ACHN (cell line): ENCODE measurements around the gene CFAP299.

Experiments used
- DNase-seq: peaks from one replicate; pipeline ENCODE4 v3.0.0-alpha.2; 2015
- in situ Hi-C: cut with HindIII; loops from 2 replicates; pipeline ENCODE4 v1.10.0; 2017; ENCODE audit warnings: low sequenced_read_pairs, low pct_ligation_motif_present, low pct_unique_long_range_greater_than_20kb

The CFAP299 gene

DNA sequence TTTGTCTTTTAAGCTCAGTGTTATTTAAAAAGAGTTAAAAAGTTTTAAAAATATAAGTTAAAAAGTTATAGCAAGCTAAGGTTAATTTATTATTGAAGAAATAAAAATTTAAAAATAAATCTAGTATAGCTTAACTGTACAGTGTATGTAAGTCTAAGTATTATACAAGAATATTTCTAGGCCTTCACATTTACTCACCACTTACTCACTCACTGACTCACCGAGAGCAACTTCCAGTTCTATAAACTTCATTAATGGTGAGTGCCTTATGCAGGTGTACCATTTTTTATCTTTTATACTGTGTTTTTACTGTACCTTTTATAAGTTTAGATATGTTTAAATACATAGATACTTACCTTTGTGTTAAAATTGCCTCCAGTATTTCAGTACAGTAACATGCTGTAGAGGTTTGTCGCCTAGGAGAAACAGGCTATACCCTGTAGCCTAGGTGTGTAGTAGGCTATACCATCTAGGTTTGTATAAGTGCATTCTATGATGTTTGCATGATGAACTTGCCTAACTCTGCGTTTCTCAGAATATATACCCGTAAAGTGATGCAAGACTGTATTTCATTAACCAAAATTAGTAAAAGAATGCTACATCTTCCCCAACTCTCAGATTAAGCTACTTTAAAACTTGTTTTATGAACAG is 202.9 kb downstream of the CFAP299 start:
- in situ Hi-C loops = no loop called here
- peak; percentile 19 for DNase-seq

DNA sequence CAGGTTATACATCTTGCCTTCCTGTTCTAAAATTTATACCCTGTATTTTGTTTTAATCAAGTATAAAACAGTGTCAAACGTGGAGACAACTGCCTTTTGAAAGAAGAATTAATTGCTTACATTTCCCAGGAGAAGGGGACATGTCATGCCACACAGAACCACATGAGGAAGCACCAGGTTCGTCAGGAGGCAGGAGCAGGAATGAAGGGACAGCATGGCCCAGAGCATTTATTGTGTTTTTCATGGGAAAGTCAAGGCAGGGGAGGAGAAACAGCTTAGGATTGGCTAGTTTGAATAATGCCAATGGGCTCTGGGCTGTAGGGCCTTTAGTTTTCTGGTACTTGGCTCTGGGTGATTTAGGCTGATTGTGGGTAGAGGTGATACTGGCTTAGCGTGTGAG is 203.7 kb downstream of the CFAP299 start:
- no peak for DNase-seq
- in situ Hi-C loops = no loop called here

DNA sequence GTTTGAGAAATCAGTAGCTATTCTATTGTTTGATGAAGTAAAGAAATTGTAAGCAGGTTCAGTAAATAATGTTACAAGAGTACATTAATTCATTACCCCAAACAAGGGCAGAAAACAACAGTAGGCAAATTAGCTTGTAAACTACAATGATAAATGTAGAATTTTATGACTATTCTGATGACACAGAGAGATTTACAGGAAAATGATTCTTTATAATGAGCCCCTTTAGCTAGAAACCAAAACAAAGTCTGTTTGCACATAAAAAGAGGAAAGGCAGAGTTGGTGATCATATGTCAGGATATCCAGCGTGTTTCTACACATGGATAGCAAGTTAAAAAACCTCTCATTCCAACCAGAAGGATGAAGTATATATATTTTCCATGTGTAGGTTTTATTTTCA is 204.8 kb downstream of the CFAP299 start:
- in situ Hi-C loops = no loop called here
- no peak for DNase-seq

DNA sequence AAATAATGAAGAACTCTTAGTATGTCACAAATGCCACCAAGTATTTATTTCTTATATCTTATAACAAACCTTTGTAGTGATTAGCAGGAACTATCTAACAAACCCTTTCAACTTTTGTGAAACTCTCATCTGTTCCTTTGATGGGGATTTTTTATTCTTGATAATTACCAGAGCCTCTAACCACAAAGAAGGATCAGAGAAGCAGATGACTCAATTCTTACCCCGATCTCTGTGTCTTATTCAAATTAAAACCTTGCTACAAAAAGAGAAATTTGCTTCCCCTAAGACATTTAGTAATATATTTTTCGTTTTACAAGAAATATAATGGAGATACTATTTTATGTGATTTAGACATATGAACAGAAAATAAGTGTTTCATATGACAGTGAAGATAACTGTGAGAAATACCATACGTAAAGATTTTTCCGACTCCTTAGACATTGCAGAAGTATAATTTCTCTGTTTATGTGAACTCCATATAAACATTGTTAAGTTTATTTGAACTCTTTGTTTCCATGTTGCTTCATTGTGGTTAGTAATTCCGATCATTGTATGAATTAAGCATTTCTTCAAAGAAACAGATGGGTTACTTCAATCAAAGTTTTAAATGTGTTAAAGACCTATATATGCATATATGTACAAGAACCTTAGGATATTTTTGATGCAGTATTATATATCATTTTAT is 205.4 kb downstream of the CFAP299 start:
- in situ Hi-C loops = no loop called here
- DNase-seq = no peak

DNA sequence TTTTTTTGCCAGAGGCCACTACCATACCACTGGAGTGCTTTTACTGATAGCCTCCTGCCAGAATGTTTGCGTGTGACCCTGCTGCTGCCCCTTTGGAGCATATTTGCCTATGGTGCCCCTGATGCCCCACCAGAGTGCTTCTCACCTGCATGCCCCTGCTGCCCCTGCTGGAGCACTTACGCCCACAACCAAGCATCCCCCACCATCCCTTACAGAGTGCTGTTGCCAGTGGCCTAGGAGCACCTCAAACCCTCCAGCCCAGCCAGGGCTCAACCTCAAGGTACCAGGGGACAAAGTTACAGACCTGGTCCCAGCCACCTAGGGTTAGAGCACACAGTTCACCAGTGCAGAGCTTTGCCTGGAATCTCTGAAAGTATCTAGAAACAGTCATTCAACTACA is 207.2 kb downstream of the CFAP299 start:
- in situ Hi-C loops = no loop called here
- DNase-seq = no peak

DNA sequence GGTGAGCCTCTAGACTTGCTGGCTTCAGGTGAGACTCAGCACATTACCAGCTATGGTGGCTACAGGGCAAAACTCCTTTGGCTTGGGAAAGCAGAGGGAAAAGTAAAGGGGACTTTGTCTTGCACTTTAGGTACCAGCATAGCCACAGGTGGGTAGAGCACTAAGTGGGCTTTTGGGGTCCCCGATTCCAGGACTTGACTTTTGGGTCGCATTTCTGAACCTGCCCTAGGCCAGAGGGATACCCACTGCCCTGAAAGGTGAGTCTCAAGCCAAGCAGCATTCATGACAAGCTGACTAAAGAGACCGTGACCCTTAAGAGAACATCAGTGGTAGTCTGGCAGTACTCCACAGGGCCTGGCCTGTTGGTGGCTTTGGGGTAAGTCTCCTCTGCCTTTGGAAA is 224.8 kb downstream of the CFAP299 start:
- in situ Hi-C loops = no loop called here
- DNase-seq = no peak

DNA sequence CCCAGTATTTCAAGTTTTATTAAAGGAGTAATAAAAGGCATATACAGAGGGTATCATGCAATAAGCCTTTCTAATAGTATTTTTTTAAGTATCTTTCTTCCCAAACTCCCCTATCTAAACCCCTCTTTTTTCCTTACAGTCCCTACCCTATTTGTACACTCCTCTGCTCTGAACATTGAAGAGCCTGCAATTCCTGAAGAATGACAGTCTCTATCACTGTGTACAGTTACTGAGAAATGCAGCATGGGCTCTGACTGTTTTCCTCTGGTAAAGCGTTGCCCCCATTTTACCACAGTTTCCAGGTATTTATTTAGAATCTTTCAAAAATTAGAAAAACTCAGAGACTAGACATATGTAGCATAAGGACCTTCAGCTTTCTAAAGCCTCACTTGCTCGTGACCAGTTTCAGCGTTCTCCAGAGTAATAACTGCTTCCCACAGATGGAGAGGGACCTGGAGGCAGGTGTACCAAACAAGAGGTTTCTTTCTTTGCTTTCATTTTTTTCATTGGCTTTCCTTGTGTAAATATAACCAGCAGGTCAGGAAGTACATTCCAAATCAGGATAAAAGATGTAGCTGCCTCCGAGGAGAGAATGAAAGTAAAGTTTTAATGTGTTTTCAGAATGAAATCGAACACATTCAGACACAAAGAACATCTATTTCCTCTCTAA is 230.8 kb downstream of the CFAP299 start:
- in situ Hi-C loops = no loop called here
- DNase-seq = no peak

DNA sequence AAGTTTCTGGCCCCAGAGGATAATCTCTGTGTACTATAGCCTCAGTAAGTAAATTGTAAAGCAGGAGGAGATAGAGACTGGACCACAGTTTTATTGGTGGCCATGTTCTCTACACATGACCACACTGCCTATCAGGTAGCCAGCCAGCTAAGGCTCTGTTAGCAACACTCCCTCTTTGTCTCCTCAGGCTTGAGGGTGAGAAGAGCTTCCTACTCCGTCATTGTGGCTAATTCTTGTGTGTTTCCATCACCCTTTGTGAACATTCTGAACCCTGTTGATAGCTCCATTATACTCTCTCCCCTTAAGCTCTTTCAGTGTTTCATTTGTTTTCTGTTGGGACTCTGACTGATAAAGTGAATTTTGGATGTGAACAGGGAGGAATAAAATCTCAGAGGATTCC is 233.4 kb downstream of the CFAP299 start:
- DNase-seq = no peak
- in situ Hi-C loops = no loop called here

DNA sequence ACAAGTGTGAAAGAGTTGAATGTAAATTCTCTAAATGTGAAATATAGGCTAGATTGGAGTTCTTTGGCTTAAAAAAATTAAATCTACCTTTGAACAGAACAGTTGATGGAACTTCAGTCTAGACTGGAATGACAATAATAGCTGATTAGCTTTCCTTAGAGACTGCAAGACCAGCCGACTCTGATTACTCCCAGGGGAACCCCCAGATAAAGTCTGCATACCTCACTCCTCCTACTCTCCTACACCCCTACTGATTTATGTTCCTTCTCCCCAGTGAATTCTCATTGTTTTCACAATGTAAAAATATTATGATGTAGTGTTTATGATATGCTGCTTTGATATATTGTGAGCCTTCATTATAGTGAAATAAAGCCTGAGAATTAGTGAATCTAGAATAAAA is 241.3 kb downstream of the CFAP299 start:
- no peak for DNase-seq
- in situ Hi-C loops = no loop called here

DNA sequence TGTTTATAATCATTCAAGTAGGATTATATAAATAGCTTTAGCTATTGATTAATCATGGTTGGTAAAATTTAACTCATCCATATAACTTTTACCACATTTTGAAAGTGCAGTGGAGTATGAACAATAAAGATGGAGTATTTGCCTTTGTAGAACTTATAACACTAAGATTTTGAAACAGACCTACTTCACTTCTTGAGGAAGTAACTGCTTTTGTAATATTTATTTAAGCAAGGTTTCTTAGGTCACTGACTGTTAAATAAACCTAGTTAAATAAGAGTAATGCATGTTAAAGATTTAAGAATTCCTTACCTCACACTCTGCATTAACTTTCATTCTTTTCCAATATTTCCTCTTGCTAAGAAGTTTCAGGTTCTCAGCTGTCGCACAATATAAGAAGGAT is 242.5 kb downstream of the CFAP299 start:
- in situ Hi-C loops = no loop called here
- peak; percentile 5 for DNase-seq

DNA sequence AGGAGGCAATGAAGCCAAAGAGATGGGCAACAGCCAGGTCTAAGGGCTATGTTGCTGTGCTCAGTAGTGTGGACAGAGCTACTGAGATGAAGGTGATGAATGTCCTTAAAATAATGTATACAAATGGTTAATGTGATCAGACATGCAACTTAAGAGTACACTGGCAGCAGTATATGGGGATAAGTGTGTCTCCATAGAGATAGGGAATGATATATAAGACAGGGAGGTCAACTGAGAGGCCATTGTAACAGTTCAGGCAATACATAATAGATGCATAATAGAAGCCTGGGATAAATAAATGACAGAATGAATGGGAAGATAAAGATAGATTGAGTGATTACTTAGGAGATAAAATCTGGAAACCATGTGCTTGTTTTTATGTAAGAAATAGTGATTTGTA is 250.0 kb downstream of the CFAP299 start:
- in situ Hi-C loops = no loop called here
- no peak for DNase-seq

DNA sequence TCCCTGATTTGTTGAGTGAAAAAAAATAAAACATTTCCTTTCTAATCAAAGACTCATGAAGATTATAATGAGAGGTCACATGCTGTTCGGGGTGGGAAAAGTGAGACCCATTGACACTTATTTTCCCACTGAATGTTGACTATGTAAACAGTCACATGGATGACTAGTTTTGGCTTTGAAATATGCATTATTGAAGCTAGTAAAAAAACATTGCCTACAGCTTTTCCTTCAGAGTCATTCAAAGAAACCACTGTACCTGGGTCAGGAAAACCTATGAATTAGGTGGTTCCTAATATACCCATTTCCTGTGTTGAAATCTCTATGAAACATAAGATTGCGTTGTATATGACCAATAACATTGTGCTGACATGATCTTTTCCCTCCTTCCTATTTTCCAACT is 251.2 kb downstream of the CFAP299 start:
- no peak for DNase-seq
- in situ Hi-C loops = no loop called here

DNA sequence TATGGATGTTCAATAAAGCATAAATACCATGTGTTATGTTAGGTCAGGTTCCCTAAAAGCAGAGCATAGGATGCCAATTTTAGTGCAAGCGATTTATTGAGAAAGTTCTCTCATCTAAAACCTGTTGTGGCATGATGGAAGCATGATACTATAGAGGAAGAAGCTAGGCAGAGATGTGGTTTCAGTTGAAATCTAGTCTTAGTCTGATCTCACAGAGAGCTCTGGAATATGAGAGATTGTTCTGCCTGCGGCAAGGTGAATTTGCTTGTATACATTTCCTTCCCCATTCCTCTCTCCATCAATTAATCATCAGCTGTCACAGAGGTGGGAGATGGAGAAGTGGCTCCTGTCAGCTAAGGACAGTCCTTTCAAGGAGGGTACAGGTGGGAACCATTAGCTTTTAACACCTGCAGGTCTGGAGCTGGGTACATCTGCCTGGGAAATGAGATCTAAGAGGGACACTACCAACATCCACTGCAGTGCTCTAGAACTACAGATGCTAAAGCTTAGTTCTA is 252.4 kb downstream of the CFAP299 start:
- in situ Hi-C loops = no loop called here

DNA sequence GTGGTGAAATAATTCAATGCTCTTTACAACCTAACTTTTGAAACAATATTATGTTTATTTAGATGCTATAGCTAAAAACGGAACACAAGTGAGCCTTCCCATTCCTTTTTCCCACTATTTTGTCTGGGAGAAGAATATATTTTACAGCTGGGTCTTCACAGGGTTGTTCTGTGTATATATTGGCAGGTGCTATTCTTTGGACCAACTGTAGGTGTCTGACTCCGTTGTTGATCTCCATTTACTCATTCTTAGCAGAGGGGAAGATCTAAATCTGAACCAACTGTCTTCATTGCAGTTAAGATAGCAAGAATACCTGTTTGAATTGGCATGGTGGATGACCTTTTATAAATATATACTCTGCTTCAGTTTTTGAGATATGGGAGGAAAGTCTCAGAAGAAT is 257.4 kb downstream of the CFAP299 start:
- no peak for DNase-seq
- in situ Hi-C loops = no loop called here

More for the DNA sequence above, 252.4 kb downstream of the CFAP299 start:
- no peak for DNase-seq

DNA sequence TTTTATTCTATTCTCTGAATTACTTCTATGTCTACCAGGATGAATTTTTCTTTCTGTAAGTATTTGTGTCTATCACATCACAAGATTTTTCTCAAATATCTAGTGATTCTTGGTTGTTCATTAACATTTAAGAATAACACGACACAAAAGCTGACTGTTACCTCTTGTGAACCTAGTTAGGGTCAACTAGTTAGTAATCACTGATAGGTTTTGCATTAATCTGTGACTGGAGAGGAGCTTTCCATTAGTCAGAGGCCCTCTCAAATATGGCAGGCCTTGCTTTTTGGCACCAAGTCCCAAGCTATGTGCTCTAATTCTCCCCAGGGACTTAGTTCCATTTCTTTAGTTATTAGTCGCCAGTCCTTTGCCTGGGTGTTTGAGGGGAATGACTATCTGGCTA is 259.2 kb downstream of the CFAP299 start:
- in situ Hi-C loops = no loop called here
- DNase-seq = no peak

DNA sequence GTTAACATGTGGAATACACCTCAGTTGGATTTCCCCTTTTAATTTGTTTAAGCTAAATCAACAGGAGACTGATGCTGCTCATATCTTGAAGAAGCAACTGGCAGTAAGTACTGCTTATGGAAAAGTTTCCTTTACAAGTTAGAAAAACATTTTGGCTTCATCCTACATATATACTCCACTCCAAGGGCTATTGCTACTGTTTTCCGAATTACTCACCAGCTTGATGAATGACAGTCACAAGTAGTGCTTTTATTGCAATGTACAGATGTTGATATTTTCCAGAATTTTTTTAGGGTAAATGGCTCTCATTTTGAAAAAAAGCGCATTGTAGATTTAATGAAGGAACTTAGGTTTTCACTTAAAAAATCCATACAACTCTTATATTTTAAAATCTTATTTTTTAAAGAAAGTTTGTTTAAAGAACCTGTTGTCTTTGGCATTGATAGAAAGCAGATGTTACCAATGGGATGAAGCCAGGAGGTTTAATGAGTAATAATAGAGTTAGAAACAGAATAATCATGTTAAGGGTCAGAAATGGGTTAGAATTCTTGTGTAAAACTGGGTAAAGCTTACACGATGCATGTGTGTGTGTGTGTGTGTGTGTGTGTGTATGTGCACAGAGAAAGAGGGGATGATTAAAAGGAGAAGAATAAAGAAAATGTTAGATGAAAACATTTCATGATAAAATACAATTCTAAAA is 272.9 kb downstream of the CFAP299 start:
- in situ Hi-C loops = no loop called here
- DNase-seq = no peak

DNA sequence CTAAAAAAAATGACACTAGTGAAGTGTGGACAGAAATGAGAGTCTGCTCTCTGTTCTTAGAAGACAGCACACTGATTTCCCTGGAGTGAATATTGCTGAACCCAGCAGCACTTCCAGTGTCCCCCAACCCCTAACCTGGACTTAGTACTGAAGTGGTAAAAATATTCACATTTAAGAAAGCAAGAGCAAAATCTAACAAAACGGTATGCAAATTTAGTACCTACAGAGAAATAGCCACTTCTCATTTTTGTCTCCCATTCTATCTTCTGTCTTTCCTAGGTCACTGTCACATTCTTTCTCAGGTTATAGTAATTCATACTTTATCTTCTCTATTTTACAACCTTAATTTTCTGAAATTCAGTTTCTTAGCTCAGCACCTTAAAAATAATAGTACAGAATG is 274.7 kb downstream of the CFAP299 start:
- in situ Hi-C loops = no loop called here
- no peak for DNase-seq

DNA sequence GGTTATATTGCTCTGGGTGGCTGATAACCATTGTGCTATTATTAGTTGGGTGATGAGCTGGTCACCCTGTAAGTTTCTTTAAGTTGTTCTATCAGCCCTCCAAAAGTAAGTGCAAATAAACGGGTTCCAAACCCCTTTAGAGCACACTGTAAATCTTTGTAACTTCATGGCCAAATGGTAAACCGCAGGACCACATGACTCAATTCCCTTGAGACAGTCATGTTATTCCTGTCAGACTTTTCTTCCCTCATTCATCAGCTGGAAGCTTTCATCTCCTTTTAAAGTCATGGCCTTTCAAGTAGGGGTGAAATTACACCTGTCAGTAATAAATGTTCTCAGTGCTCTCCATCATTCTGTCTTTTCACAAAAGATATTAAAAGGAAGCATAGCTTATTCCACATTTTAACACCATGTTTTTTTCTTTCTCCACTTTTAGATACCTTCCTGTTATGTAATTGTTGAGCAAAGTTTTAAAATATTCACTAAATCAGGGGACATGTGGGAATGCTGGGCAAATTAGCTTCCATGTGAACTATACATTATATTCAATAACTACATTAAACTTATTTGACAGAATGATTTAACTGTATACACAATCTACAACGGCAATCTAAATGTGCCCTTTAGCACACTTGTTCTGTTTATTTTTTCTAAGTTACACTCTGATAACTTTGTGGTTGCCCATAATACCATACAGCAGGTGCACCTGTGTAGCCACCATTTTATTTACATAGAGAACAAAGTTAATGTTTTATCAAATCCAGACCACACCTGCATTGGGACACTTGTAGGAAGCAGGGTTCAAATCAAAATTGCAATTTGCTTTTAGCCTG is 275.5 kb downstream of the CFAP299 start:
- in situ Hi-C loops = no loop called here
- DNase-seq = no peak

DNA sequence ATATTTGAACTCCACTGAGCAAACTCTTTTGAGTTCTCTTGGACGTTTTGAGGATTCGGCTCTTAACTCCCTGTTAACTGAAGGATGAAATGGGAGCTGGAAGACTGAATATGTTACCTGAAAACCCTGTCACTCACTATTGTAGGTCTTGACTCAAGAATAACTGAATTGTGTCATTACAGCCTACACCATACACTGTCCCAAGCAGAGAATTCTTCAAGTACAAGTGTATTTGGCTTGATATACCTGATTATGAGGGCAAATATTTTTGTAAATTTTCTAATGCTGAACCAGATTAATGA is 276.1 kb downstream of the CFAP299 start:
- in situ Hi-C loops = no loop called here
- DNase-seq = no peak
